Thyroid gland (tissue), 4 donors: ENCODE measurements around the gene CDCA8.

ENCODE experiments used
- POLR2A ChIP-seq, 2 donors: fragments of 450-650 bp; IDR thresholded peaks; one replicate each; pipeline ENCODE4 v1.6.1; 2017; ENCODE audit warnings: antibody characterized with exemption in 2 of 2, mild to moderate bottlenecking in 2 of 2, moderate library complexity in 1 of 2
- TF ChIP-seq, protein P1 (sequence below), 6 experiments: fragments of 200-600 bp in 3 of 6; fragments of 450-650 bp in 3 of 6; sonication (generic) in 3 of 6; IDR thresholded peaks; one replicate each; pipeline ENCODE4 v1.5.1; 2016 to 2019; ENCODE audit warnings: antibody characterized with exemption in 6 of 6, mild to moderate bottlenecking in 2 of 6, inconsistent platforms in 1 of 6, moderate library complexity in 1 of 6

DNA sequence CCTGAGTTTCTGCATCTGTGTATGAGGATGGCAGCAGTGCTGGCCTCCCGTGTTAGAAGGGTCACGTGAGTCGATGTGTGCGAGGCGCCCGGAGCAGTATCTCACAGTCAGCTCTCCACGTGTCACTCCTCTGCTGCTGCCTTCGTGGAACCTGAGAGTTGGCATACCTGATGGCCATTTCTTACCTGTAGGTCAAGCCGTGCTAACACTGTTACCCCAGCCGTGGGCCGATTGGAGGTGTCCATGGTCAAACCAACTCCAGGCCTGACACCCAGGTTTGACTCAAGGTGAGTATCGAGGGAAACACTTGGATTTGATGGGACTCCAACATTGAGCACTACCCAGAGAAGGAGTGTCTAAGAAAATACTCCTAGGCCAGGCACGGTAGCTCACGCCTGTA lies 10.7 kb downstream of the CDCA8 start:
- TF ChIP-seq, protein P1, sequence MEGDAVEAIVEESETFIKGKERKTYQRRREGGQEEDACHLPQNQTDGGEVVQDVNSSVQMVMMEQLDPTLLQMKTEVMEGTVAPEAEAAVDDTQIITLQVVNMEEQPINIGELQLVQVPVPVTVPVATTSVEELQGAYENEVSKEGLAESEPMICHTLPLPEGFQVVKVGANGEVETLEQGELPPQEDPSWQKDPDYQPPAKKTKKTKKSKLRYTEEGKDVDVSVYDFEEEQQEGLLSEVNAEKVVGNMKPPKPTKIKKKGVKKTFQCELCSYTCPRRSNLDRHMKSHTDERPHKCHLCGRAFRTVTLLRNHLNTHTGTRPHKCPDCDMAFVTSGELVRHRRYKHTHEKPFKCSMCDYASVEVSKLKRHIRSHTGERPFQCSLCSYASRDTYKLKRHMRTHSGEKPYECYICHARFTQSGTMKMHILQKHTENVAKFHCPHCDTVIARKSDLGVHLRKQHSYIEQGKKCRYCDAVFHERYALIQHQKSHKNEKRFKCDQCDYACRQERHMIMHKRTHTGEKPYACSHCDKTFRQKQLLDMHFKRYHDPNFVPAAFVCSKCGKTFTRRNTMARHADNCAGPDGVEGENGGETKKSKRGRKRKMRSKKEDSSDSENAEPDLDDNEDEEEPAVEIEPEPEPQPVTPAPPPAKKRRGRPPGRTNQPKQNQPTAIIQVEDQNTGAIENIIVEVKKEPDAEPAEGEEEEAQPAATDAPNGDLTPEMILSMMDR (IDR thresholded peaks at IDR 0.05) = no peak
- no peak for TF ChIP-seq POLR2A (IDR thresholded peaks at IDR 0.05)
